Mesendoderm (in vitro differentiated cells): Measurements from ENCODE around the gene AQP3.
A peak's percentile ranks its signal among the peaks of the same experiment; 100 is the strongest.

Experiments
- DNase-seq: peaks from one replicate; pipeline ENCODE4 v3.0.0; 2013
- H2AK5ac ChIP-seq: 2 replicates; pipeline ENCODE4 v1.6.1; 2013; ENCODE audit warnings: low read length, inconsistent platforms
- H2BK120ac ChIP-seq: 2 replicates; pipeline ENCODE4 v1.6.1; 2013; ENCODE audit warnings: low read depth, mild to moderate bottlenecking, low read length, moderate library complexity, mixed read lengths
- H2BK15ac ChIP-seq: replicated peaks from 2 replicates; pipeline ENCODE4 v1.6.1; 2013; ENCODE audit warnings: low read depth, mild to moderate bottlenecking, moderate library complexity
- H2BK5ac ChIP-seq: 2 replicates; pipeline ENCODE4 v1.6.1; 2013; ENCODE audit warnings: low read length, inconsistent platforms
- H3K18ac ChIP-seq: 2 replicates; pipeline ENCODE4 v1.6.1; 2013; ENCODE audit warnings: mild to moderate bottlenecking, low read length, mixed read lengths
- H3K23ac ChIP-seq: one replicate; pipeline ENCODE4 v1.6.1; 2013; ENCODE audit warnings: low read length
- H3K27ac ChIP-seq: 2 replicates; pipeline ENCODE4 v1.5.1; 2013; ENCODE audit warnings: low read depth, mild to moderate bottlenecking, inconsistent platforms, low read length, moderate library complexity
- H3K27me3 ChIP-seq: 2 replicates; pipeline ENCODE4 v1.6.1; 2013; ENCODE audit warnings: low read length, control low read depth, mild to moderate bottlenecking, inconsistent platforms; ENCODE audit not compliant: insufficient read depth, poor library complexity
- H3K36me3 ChIP-seq: 2 replicates; pipeline ENCODE4 v1.6.1; 2013; ENCODE audit warnings: low read length, inconsistent platforms; ENCODE audit not compliant: control insufficient read depth, insufficient read depth
- H3K4ac ChIP-seq: one replicate; pipeline ENCODE4 v1.6.1; 2013; ENCODE audit warnings: low read depth, mild to moderate bottlenecking, low read length, moderate library complexity
- H3K4me1 ChIP-seq: 2 replicates; pipeline ENCODE4 v1.6.1; 2013; ENCODE audit warnings: low read depth, low read length, inconsistent platforms; ENCODE audit not compliant: control insufficient read depth
- H3K4me2 ChIP-seq: 2 replicates; pipeline ENCODE4 v1.6.1; 2013; ENCODE audit warnings: low read length
- H3K4me3 ChIP-seq: 2 replicates; pipeline ENCODE4 v1.5.1; 2013; ENCODE audit warnings: mild to moderate bottlenecking, low read length
- H3K56ac ChIP-seq: one replicate; pipeline ENCODE4 v1.6.1; 2013; ENCODE audit warnings: low read length
- H3K79me1 ChIP-seq: 2 replicates; pipeline ENCODE4 v1.6.1; 2013; ENCODE audit warnings: low read length, inconsistent platforms
- H3K79me2 ChIP-seq: 2 replicates; pipeline ENCODE4 v1.6.1; 2013; ENCODE audit warnings: mild to moderate bottlenecking, low read length; ENCODE audit not compliant: control insufficient read depth, insufficient read depth
- H3K9ac ChIP-seq: 2 replicates; pipeline ENCODE4 v1.6.1; 2013; ENCODE audit warnings: low read length, inconsistent platforms
- H4K5ac ChIP-seq: one replicate; pipeline ENCODE4 v1.6.1; 2013; ENCODE audit warnings: low read length
- H4K8ac ChIP-seq: one replicate; pipeline ENCODE4 v1.6.1; 2013; ENCODE audit warnings: low read depth, mild to moderate bottlenecking, control low read depth, low read length, moderate library complexity
- WGBS: extraction: QIAGEN DNeasy Blood & Tissue Kit; methylation state at CpG from one replicate; pipeline ENCODE4 v1.1.7; 2013; ENCODE audit warnings: low lambda C conversion rate, missing lambda C conversion rate; ENCODE audit not compliant: insufficient coverage; ENCODE audit errors: extremely low coverage; 5-methylcytosine and 5-hydroxymethylcytosine counted together

AQP3 gene

GRCh38 chr9:33449715-33450114 lies 2.3 kb upstream of the AQP3 start:
- Histone ChIP-seq H3K9ac (no peak overlapping the region), H3K18ac (no peak overlapping the region), H4K8ac (no peak overlapping the region), H4K5ac (no peak overlapping the region), H3K79me2 (no peaks in the 10 kb centered on the region), H3K4me1 (peaks cover 8% of the 10 kb centered on the region), H2BK5ac (no peak overlapping the region), H3K23ac (no peak overlapping the region), H3K4me3 (no peak overlapping the region), H3K36me3 (no peaks in the 10 kb centered on the region), H3K4me2 (no peak overlapping the region), H2BK15ac (no peak overlapping the region), H3K56ac (no peak overlapping the region), H2BK120ac (no peak overlapping the region), H2AK5ac (no peak overlapping the region), H3K79me1 (no peaks in the 10 kb centered on the region), H3K27me3 (no peaks in the 10 kb centered on the region), H3K27ac (no peak overlapping the region), H3K4ac (no peak overlapping the region)
- DNase-seq: no peak
- WGBS: no CpG with 5 or more reads among the region's 5 CpGs

- H2BK120ac ChIP-seq: no peak overlapping the region
- WGBS: no CpG with 5 or more reads among the region's 20 CpGs
- H3K4me1 ChIP-seq: peaks cover 13% of the 10 kb centered on the region
- no peak overlapping the region for H4K5ac ChIP-seq
- no peak overlapping the region for H3K27ac ChIP-seq
- no peak for DNase-seq
- H3K79me2 ChIP-seq: no peaks in the 10 kb centered on the region
- no peaks in the 10 kb centered on the region for H3K27me3 ChIP-seq
- no peaks in the 10 kb centered on the region for H3K79me1 ChIP-seq
- H3K23ac ChIP-seq: no peak overlapping the region
- H3K9ac ChIP-seq: peak overlapping the region; percentile 40
- H3K4me3 ChIP-seq: peak overlapping the region; percentile 10
- H3K18ac ChIP-seq: no peak overlapping the region
- peak overlapping the region; percentile 67 for H3K4me2 ChIP-seq
- H3K4ac ChIP-seq: no peak overlapping the region
- H3K36me3 ChIP-seq: no peaks in the 10 kb centered on the region
- H3K56ac ChIP-seq: peak overlapping the region; percentile 75
- H2BK5ac ChIP-seq: no peak overlapping the region
- no peak overlapping the region for H2AK5ac ChIP-seq
- H2BK15ac ChIP-seq: no peak overlapping the region
- no peak overlapping the region for H4K8ac ChIP-seq
Measured at GRCh38 chr9:33447799-33448553, 583 bp upstream of the AQP3 start.

GRCh38 chr9:33446240-33446945 lies 1.0 kb downstream of the AQP3 start:
- Histone ChIP-seq H3K36me3 (no peaks in the 10 kb centered on the region), H3K4me2 (peak overlapping the region; percentile 64), H2BK5ac (no peak overlapping the region), H3K27ac (no peak overlapping the region), H3K4ac (no peak overlapping the region), H2BK15ac (no peak overlapping the region), H4K8ac (no peak overlapping the region), H3K9ac (no peak overlapping the region), H3K4me1 (peaks cover 13% of the 10 kb centered on the region), H3K18ac (no peak overlapping the region), H3K56ac (peak overlapping the region; percentile 75), H3K23ac (no peak overlapping the region), H2BK120ac (no peak overlapping the region), H3K4me3 (no peak overlapping the region), H4K5ac (no peak overlapping the region), H3K79me2 (no peaks in the 10 kb centered on the region), H2AK5ac (no peak overlapping the region), H3K27me3 (no peaks in the 10 kb centered on the region), H3K79me1 (no peaks in the 10 kb centered on the region)
- WGBS: no CpG with 5 or more reads among the region's 12 CpGs
- no peak for DNase-seq

- no peak overlapping the region for H2BK15ac ChIP-seq
- H3K4ac ChIP-seq: no peak overlapping the region
- no peak overlapping the region for H3K4me2 ChIP-seq
- no peak overlapping the region for H2BK120ac ChIP-seq
- H2AK5ac ChIP-seq: no peak overlapping the region
- no peak overlapping the region for H3K18ac ChIP-seq
- no peak overlapping the region for H4K5ac ChIP-seq
- H3K36me3 ChIP-seq: no peaks in the 10 kb centered on the region
- H3K9ac ChIP-seq: no peak overlapping the region
- H2BK5ac ChIP-seq: no peak overlapping the region
- no peak overlapping the region for H3K23ac ChIP-seq
- no peaks in the 10 kb centered on the region for H3K79me1 ChIP-seq
- no peak overlapping the region for H3K4me3 ChIP-seq
- no CpG with 5 or more reads among the region's 11 CpGs for WGBS
- no peaks in the 10 kb centered on the region for H3K27me3 ChIP-seq
- peaks cover 13% of the 10 kb centered on the region for H3K4me1 ChIP-seq
- no peaks in the 10 kb centered on the region for H3K79me2 ChIP-seq
- H3K27ac ChIP-seq: no peak overlapping the region
- H4K8ac ChIP-seq: no peak overlapping the region
- DNase-seq: no peak
- H3K56ac ChIP-seq: no peak overlapping the region
Measured at GRCh38 chr9:33445389-33446239, 1.8 kb downstream of the AQP3 start.

GRCh38 chr9:33443464-33444154 lies 3.8 kb downstream of the AQP3 start:
- no peak overlapping the region for H3K27ac ChIP-seq
- H2BK120ac ChIP-seq: no peak overlapping the region
- H4K5ac ChIP-seq: no peak overlapping the region
- no peak overlapping the region for H2AK5ac ChIP-seq
- H3K9ac ChIP-seq: no peak overlapping the region
- H3K4me2 ChIP-seq: no peak overlapping the region
- no peaks in the 10 kb centered on the region for H3K36me3 ChIP-seq
- H3K4ac ChIP-seq: no peak overlapping the region
- DNase-seq: no peak
- H4K8ac ChIP-seq: no peak overlapping the region
- no CpG with 5 or more reads among the region's 10 CpGs for WGBS
- H3K18ac ChIP-seq: no peak overlapping the region
- no peak overlapping the region for H2BK15ac ChIP-seq
- no peak overlapping the region for H3K4me3 ChIP-seq
- H3K4me1 ChIP-seq: peaks cover 15% of the 10 kb centered on the region
- H3K23ac ChIP-seq: no peak overlapping the region
- no peaks in the 10 kb centered on the region for H3K27me3 ChIP-seq
- H3K79me1 ChIP-seq: no peaks in the 10 kb centered on the region
- H3K79me2 ChIP-seq: no peaks in the 10 kb centered on the region
- H3K56ac ChIP-seq: no peak overlapping the region
- H2BK5ac ChIP-seq: no peak overlapping the region
